Stimulated activated CD8-positive, alpha-beta memory T cell treated with anti-CD3 and anti-CD28 coated beads, Interleukin-7, amount 100 ng/mL, for 48 hours (primary cell): Measurements from ENCODE around the gene NAB1.
A peak's percentile ranks its signal among the peaks of the same experiment; 100 is the strongest.
"Not testable (repeated sequence)": the region's sequence is repeated elsewhere in the genome, so short reads cannot be mapped to it uniquely, and the experiment has no call there.

Source experiments
- DNase-seq, 2 donors: peaks; one replicate each; pipeline ENCODE4 v3.0.0-alpha.2; 2020; ENCODE audit warnings: low read depth in 1 of 2; ENCODE audit errors: extremely low read depth in 1 of 2

NAB1 gene

DNA sequence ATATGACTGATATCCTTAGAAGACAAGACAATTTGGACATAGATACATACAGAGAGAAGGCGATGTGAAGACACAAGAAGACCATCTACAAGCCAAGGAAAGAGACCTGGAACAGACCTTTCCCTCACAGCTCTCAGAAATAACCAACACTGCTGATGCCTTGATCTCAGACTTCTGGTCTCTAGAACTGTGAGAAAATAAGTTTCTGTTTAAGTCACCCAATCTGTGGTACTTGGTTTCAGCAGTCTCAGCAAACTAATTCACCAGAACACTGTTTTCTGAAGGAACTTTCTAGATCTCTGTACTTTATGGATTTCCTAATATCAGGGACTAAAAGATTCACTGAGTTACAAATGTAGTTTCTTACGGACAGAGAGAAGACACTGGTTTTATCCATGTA lies 58.8 kb downstream of the NAB1 start:
- no peak for DNase-seq

DNA sequence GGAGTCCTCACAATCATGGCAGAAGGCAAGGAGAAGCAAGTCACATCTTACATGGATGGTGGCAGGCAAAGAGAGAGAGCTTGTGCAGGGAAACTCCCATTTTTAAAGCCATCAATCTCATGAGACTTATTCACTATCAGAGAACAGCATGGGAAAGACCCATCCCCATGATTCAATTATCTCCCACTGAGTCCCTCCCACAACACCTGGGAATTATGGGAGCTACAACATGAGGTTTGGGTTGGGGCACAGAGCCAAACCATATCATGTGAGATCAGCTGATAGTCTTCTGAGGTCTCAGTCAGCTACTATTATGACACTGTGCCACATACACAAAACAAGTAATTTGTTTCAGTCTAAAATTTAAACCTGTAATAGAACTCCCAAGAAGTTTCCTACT lies 59.8 kb downstream of the NAB1 start:
- not testable (repeated sequence) for DNase-seq

DNA sequence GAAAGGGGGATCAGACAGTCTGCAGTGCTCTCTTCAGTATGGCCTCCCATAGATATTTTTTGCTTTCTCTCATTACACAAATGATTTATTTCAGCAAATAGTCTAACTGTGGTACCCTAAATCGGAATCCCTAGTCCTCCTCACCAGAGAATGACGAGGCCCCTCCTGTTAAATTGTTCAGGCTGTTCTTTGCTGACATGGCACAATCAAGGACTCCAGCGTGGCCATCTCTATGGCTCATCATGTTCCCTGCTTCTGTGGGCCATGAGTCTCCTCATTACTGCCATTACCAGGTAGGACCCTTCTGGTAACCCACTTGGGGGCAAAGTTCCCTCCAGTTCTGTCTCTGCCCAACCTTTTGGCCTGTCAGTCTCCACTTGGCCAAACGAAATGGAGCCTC lies 62.2 kb downstream of the NAB1 start:
- no peak for DNase-seq

DNA sequence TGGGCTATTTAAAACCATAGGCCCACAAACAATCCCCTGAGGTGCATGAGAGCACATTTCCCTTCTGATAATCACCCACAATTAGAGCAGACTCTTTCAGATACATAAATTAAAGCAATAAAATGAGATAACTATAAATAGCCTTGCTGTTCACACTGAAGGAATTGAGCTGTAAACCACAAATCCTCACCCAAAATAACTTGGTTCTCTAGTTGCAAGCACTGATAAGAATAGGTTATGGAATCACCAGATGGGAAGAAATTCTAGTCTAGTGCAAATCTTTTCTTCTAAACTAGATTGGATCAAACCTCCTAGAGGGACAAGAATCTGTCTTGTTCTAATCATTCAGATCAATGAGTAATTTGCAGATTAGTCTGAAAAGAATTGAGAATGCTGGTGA lies 64.6 kb downstream of the NAB1 start:
- no peak for DNase-seq

DNA sequence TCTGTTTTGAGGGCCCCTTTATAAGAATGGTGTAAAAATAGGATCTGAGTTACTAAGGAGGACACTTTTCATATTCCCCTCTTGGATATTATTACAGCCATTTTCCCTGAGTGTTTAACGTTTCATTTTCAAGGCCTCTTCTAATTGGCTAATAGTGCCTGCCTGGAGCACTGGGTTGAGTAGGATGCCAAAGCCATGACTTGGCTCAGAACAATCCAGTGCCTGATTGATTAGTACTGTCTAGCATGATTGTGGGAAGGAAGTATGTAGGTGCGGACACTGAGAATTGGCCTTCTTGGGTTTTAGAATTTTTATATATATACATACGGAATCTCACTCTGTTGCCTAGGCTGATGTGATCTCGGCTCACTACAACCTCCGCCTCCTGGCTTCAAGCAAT lies 66.1 kb downstream of the NAB1 start:
- DNase-seq = no peak

DNA sequence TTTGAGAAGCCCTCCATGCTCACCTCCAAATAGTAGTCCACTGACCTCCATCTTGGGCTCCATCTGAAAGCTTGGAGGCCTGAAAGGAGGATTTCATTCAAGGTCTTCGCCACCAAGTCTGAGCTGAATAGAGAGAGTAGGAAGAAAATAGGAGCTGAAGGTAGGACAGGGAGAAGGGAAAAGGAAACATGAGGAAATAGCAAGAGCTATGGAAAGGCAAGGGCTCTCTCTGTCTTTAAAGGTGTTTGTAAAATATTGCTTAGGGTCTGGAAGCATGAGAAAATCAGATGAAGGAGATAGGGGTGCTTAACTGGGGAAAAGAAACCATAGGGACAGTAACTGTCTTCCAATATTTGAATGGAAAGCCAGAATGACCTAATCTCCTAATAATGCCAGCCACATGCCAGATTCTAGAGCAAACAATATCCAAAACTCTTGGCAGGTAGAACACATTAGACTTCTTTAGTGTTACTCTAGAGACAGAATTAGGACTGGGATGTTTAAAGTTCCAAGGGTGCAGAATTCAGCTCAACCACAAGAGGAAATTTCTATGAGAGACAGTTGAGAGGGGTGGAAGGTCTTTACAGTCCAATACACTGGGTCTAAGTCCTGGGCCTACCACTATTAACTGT lies 67.4 kb downstream of the NAB1 start:
- DNase-seq = no peak

DNA sequence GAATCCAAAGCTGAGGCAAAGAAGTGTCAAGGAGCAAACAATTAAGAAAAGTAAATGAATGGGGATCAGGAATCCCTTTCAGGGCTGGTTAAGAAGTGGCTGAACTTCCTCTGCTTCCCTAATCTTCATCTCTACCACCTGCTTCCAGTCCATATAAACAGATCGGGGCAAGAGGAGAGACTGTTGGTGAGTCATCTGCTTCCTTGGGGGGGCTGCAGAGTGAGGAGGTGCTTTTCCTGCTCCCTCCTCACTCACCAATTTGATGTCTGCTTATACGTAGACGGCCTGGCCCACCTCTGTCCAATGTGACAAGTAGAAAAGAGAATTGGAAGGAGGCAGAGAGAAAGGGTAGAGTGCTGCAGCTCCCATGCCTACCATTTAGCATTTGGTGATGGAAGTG lies 68.4 kb downstream of the NAB1 start:
- no peak for DNase-seq

DNA sequence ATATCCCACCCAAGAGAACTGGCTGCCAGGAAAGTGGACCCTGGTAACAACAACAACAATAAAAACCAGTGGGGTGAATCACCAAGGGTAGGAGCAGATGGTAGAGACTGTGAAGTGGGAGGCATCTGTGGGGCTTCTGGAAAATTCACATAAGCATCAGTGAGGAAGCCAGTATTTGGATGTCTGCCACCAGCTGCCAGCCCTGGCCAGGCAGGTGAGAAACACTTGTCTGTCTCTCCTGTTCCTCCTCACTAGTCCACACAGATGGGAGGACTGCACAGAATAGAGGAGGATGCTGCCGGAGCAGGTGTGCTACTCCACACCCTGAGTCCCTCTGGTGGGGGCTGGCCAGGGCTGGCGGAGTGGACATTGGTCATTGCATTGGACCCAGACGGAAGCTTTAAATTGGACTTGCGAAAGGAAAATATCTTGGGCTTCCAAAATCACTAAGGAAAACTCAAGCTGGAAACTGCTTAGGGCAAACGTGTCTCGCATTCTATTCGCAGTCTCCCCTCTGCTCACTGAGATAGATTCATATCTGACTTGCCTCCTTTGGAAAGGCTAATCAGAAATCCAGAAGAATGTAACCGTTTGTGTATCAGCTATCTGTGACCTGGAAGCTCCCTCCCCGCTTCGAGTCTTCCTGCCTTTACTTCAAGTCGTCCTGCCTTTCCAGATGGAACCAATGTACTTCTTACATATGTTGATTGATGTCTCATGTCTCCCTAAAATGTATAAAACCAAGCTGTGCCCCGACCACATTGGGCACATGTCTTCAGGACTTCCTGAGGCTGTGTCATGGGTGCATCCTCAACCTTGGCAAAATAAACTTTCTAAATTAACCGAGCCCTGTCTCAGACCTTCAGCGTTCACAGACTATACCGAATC lies 69.1 kb downstream of the NAB1 start:
- DNase-seq = no peak

DNA sequence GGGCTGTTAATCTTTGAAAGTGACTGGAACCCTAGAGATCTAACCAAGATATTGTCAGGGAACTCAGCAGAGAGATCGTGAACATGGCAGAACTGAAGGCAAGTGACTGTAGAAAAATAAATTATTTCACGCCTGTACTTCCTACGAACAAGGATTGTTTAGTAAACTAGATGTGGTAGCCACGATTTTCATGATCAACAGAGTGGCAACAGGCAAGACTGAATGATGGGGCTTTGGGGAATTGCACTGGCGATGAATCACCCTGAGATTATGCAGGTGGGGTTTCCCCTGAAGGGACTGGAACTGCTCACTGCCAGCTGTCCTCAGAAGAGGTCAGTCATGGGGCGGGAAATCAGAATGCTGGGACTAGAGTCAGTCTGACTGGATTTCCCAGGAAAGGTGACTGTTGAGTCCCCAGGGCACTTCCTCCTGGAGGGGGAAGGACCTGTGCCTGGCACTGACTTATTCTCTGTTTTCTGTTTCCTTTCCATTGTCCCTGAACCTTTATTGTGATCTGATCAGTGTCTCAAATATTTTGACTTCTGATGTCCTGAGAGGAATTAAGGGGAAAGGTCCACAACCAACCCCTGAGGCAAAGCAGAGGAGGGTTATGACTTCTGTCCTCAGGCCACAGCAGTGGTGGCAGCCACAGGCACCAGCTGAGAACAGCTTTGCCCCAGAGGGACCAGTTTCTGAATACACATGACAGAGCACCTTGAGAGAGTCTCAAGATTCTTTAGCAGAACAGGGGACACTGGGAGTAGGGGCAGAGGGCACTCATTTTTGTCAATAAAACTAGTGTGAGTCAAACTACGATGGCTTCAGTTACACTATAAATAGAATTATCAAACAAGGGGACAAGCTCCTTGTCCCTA lies 70.0 kb downstream of the NAB1 start:
- DNase-seq = peak; percentile 42 to 84

DNA sequence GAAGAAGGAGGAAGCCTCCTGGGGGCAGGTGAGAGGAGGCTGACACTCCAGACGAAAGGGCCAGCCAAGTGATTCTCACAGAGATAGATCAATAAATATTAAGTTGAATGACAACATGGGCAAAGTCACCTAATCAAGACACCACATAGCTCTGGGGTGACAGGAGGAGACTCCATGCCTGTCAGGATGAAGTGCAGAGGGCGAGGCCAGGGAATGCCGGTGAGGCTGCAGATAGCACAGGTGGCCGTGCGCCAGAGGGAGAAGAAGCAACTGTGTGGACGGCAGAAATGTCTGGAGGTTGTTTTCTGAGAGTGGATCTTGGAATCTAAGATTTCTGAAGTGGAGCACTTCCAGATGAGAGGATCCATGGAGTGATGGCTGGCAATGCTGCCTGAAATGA lies 71.4 kb downstream of the NAB1 start:
- DNase-seq = no peak

DNA sequence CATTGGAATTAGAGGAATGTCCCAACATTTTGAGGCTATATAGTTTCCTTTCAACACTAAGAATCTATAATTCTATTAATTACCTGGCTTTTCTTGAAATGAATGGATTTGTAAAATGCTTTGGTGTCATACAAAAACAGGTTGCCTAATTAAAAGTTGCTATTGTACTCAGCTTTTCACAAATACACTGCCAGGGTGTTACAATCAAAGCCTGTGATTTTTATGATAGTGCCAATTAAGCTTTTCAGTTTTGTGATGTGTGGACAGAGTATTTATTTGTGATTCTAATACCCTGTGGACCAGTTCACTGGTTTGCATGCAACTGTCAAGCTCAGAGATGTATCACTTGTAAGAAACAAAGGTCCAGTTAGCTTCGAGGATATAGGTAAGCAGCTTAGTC lies 71.8 kb downstream of the NAB1 start:
- DNase-seq = no peak

DNA sequence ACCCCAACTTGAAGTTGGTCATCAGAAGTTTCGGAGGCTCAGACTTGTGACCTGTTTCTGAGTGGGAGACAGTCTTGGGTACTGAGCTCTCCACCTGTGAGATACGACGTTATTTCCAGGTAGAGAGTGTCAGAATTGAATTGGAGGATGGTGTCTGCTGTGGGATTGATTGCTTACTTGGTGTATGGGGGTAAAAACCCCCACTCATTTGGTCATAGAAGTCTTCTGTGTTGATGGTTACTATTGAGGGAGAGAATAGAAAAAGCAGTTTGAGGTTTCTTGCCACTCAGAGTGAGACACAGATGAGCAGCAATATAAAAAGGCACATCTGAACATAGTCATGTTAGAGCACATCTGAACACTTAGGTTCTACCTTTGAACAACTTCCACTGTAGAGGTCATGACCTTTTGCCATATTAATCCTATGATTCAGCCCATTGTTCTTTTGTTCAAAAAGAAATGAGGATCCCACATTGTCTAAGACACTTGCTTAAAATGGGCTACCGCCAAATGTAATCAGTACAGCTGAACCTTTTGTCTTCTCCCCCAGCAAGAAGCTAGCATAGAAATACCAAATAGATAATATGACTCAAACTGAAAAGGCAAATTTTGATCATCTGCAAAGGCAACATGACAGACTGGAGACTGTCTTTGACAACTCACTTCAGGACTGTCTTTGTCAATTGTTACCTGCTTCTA lies 73.3 kb downstream of the NAB1 start:
- DNase-seq = no peak

DNA sequence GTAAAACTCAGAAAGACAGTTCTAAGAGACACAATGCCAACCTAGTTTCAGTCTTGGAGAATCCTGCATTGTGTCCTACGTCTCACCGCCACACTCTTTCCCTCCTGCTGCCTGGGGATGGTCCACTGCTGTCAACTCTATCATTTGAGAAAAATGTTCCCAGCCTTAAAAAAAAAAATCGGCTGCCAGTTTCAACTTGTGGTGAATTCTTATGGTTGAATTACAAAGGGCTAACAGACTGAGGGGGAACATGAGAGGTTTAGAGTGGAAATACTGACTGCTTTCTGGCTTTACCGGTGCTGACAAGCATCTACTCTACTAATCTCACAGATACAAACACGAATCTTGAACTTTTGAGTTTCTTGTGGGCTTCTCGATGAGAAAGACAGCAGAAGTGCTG lies 74.0 kb downstream of the NAB1 start:
- DNase-seq = no peak

DNA sequence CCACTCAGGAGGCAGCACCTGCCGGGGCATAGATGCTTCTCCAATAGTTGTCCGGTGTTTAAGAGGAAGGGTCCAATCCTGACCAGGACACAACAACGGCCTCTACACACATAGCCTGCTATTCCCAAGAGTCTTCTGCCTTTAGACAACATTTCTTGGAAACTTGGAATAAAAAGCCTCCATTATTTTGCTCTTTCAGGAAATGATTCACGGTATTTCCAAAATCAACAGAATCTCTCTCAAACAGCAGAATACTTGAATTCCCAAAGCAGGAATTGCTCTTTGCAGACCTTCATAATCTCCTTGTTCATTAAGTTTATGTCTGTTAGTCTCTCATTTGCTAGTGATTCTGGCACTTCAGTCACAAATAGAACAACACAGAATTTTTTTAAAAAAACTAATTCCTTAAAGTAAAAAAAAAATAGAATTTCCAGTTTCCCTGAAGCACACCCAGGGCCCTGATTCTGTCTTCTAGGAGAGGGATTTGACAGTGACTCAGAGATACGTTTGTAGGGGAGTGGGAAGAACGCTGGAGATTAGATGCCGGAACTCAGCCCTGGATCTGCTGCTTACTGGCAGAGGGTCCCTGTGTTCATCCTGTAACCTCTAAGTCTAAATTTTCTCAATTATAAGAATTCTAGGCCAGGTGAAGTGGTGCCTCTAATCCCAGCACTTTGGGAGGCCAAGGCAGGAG lies 74.7 kb downstream of the NAB1 start:
- DNase-seq = no peak

DNA sequence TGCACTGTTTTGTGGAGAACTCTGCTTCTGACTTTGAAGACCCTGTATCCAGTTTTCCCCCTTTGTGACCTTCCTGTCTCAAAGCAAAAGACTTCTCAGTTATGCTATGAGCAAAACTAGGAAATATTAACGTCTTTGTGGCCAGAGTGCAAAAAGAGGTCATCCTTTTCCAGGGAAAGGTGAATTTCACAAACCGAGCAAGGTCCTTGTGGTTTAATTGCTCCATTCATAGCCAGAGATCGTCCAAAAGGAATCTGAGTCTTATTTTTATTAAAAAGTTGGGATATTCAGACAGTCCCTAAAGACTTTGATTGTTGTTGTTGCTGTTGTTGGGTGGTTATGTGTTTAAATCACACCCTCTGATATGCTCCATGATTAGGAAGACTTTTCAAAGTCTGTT lies 77.4 kb downstream of the NAB1 start:
- no peak for DNase-seq

DNA sequence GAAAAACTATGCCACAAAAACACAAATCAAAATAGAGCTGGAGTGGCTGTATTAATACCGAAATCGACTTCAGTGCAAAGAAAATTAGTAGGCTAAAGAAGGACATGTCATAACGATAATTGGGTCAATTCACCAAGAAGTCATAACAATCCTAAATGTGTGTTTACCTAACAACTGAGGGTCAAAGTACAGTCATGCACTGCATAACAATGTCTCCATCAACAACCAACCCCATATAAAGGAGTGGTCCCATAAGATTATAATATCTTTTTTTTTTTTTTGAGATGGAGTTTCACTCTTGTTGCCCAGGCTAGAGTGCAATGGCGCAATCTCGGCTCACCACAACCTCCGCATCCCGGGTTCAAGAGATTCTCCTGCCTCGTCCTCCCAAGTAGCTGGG lies 87.5 kb downstream of the NAB1 start:
- no peak for DNase-seq

DNA sequence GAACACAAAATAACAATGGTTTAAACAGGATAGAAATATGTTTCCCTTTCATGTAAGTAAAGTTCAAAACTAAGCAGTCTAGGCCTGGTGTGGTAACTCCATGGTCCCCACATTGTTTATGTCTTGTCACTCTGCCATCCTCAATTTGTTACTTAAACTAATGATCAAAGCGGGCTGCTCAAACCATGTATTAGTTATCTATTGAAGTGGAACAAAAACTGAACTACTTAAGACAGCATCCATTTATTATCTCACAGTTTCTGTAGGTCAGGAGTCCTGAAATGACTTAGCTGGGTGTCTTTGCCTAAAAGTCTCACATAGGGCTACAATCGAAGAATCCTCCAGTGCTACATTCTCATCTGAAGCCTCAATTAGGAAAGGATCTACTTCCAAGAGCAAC lies 91.6 kb downstream of the NAB1 start:
- DNase-seq = no peak
